Measurements from ENCODE around the gene NDUFB11.

NDUFB11 gene

DNA sequence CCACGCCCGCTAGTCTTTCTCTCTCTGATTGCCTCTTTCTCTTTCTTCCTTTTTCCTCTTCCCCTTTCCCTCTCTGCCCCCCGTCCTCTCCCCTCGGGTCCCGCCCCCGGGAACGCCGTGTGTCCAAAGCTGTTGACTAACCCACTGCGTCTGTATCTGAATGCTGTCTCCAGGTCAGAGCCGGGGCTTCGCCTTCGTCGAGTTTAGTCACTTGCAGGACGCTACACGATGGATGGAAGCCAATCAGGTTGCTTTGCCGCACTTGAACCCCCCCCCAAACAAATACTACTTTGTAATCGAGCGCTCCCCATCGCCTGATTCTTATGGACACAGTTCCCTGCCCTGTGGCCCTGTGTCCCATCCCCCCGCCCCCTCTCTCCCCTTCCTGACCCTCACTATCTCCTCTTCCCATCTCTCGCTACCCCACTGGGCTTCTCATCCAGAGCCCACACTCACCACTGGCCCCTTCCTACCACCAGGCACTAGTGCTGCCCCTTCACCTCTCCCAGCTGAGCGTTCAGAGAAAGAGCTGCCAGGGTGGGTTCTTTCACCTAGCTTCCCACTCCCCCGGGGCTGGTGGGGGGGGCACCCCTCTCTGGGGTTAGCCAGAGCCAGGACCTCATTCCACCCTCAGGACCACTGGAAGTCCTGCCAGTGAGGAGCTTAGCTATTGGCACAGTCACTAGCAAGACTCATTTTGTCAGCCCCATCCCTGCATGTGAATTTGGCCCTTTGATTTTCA, 30.5 kb upstream of the NDUFB11 start:
- no peak for DNase-seq (ENCODE audit: low spot score)
- FAIRE-seq: no peak

DNA sequence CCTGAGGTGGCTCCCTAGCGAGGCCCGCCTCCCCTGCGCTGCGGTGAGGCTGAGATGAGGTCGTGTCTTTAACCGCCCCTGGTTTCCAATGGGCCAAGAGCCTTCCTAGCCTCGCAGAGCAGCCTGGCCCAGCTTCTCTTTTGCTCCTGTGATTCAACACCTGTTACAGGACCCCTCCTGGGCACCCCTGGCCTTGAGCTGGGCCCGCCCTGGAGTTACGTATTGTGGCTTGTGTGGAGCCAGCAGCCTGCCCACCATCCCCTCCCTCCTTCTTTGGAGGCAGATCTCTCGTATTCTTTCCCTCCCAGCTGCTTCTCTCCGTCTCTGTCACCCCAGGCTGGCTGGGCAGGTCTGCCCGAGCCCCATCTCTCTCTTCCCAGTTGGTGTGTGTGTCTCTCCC, 29.9 kb upstream of the NDUFB11 start:
- no peak for DNase-seq (ENCODE audit: low spot score)
- FAIRE-seq: no peak

DNA sequence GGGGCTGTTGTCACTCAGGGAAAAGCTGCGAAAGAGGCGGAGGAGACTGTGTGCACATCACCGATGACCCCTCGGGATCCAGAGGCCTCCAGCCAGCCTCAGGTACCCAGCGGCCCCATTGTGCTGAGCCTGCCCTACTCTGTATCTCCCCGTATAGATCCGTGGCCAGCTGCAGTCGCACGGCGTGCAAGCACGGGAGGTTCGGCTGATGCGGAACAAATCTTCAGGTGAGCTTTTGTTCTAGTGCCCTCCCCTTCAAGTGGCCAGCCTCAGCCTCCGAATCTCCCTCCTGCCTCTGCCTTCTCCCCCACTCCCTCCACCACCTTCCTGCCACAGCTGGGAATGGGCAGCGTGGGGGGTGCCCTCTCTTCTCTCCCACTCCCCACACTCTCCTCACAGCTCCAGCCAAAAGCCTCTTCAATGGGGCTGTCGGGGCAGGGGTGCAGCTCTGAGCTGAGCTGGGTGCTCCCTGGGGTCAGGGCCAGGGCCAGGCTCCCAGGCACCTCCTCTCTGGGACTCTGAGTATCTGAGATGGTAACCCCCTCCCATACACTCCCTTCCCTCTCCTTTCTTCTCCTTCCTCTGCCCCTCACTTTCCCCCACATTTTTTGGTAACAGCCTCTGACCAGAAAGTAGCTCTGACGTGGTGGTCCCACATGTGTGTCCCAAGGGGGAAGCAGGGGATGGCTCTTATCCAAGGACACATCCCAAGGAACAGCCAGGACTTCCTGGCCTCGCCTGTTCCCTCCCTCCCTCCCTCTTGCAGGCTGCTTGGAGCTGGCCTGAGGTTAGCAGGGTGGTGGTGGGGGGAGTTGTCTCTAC, 28.7 kb upstream of the NDUFB11 start:
- FAIRE-seq (no peak), DNase-seq (ENCODE audit: low spot score) (no peak)

DNA sequence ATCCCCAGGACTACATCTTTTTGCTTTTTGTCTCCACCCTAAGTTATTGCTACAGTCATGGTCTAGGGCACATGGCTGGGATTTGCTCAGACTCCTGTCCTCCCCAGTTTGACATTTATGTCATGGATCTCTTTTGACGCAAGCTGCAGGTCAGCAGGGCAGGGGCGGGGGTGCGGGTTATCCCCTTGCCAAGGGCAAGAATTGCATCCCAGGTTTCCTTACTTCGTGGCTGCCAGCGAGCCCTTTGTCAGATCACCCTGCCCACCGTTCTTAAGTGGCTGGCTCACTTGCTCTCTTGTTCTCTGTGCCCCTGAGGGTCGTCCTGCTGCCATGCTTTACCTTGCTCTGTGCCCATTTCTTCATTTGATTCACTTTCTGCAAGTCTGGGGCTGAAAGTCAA, 28.0 kb upstream of the NDUFB11 start:
- DNase-seq (ENCODE audit: low spot score): no peak
- FAIRE-seq: no peak

DNA sequence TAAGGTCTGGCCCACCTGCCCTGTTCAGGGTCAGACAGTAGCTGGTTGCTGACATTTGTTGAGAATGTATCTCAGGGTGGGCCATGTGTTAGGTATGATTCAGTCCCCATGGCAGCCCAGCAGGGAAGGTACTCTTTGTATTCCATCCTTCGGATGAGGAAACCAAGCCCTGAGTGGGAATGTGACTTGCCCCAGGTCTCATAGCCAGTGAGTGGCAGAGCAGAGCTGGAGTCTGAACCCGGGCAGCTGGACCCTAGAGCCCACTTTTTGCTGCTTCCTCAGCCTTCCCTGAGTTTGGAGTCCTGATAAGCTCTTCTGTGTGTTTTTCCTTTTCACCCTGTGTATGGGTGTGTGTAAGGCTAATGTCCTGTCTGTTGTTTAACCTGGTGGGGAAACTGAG, 27.5 kb upstream of the NDUFB11 start:
- FAIRE-seq: no peak
- DNase-seq (ENCODE audit: low spot score): no peak

DNA sequence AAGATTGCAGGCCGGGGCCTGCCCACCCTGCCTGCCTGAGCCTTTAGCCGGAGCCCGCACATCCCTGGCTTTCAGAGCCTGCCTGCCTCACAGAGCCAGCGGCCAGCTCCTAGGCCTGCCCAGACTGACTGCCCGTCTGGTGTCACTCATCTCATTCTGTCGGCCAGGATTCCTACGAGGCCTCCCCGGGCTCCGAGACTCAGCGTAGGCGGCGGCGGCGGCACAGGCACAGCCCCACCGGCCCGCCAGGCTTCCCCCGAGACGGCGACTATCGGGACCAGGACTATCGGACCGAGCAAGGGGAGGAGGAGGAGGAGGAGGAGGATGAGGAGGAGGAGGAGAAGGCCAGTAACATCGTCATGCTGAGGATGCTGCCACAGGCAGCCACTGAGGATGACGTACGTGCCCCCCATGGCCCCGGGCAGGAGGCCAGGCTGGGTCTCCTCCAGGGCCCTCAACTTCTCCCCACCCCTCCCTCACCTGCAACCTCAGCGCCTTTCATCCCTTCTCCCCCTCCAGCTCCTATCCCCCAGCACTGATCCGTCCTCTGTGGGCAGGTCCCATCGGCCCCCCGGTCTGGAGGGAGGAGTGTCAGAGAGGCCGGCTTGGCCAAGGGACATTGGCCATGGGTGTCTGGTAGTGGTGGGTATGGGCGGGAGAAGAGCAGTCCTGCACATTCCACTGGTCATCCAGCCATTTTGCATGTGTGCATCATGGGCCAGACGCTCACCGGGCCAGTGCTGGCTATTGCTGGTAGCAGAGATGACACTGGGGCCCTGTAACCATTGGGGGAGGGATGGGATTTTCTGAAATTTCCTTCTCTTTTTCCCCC, 26.6 kb upstream of the NDUFB11 start:
- DNase-seq (ENCODE audit: low spot score) (no peak), FAIRE-seq (no peak)

DNA sequence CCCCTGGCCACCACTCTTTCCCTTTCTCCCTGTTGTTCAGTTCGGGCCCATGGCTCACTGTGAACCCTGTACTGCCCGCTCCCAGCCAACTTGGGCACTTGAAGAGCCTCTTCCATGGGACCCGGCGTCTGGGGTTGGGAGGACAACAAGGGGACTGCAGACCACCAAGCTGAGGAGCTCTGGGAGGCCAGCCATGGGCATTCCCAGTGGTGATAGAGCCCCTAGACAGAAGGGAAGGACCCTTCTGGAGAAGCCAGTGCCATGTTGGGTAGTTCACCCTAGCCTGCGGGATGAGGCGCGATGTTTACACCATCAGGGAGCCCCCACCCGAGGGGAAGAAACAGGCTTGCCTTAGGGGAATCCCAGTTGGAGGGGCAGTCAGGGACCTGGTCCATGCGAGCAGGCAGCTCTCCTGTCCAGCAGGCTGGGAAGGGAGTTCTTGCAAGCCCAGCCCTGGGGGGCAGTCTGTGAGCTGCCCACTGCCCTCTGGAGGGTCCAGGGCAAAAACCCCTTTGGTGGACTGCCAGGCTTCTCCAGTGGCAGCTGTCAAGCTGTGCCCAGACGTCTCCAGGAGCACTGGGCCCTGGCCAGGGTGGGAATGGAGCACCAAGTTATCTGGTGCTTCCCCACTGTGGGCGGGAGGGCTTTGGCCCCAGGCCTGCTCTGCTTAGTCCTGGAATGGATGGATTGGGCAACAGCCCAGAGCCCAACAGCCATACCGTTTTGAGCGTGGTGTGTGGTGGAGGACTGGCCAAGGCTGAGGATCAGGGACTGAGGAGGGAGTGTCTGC, 25.4 kb upstream of the NDUFB11 start:
- FAIRE-seq: no peak
- DNase-seq (ENCODE audit: low spot score): no peak

DNA sequence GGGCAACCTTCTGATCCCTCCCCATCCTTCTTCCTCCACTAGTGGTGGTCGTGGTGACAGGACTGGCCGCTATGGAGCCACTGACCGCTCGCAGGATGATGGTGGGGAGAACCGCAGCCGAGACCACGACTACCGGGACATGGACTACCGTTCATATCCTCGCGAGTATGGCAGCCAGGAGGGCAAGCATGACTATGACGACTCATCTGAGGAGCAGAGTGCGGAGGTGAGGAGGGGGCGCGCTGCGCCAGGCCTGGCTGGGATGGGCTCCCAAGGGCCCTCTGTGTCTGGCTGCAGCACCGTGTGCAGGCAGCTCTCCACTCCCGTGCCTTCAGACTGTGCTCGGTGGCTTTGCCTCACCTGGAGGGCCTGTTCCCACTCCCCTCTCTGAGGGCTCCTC, 24.8 kb upstream of the NDUFB11 start:
- FAIRE-seq (no peak), DNase-seq (ENCODE audit: low spot score) (no peak)

DNA sequence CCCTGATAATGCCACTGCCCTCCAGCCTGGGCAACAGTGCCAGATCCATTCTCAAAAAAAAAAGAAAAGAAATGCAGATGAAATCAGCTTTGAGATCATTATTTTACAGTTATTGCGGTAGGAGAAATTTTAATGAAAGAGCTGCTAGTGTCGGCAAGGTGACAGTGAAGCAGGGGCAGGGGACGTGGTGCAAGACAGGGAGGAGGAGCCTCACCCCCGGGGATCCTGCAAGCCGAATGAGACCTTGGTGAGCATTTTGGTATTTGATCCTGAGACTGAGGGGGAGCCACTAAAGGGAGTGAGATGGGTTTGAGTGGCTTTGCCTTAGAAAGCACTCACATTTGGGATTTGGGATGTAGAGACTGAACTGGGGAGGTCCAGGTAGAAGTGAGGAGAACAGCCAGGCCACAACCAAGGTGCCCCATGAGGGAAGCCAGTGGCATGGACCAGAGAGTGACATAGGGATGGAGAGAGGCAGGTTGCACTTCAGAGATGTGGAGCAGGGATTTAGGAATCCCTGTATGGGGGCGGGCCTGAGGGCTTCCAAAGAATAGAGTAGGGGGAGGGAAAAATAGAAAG, 24.1 kb upstream of the NDUFB11 start:
- DNase-seq (ENCODE audit: low spot score) (no peak), FAIRE-seq (no peak)

DNA sequence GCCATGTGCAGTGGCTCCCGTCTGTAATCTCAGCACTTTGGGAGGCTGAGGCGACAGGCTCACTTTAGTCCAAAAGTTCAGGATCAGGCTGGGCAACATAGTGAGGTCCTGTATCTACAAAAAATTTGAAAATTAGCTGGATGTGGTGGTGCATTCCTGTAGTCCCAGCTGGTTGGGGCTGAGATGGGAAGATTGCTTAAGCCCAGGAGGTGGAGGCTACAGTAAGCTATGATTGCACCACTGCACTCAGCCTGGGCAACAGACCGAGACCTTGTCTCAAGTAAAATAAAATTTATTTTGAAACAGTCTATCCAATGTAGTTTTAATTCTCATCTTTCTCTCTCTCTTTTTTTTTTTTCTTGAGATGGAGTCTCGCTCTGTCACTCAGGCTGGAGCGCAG, 21.6 kb upstream of the NDUFB11 start:
- no peak for FAIRE-seq

DNA sequence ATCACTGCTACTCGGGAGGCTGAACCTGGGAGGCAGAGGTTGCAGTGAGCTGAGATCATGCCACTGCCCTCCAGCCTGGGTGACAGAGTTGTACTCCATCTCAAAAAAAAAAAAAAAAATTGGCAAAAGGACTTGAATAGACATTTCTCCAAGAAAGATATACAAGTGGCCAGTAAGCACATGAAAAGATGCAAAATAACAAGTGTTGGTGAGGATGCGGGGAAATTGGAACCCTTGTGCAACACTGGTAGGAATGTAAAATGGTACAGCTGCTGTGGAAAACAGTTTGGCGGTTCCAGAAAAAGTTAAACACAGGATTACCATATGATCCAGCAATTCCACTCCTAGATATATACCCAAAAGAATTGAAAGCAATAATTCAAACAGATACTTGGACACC, 19.9 kb upstream of the NDUFB11 start:
- no peak for FAIRE-seq
- DNase-seq (ENCODE audit: low spot score): no peak

More for the DNA sequence above, 21.6 kb upstream of the NDUFB11 start:
- no peak for DNase-seq (ENCODE audit: low spot score)

DNA sequence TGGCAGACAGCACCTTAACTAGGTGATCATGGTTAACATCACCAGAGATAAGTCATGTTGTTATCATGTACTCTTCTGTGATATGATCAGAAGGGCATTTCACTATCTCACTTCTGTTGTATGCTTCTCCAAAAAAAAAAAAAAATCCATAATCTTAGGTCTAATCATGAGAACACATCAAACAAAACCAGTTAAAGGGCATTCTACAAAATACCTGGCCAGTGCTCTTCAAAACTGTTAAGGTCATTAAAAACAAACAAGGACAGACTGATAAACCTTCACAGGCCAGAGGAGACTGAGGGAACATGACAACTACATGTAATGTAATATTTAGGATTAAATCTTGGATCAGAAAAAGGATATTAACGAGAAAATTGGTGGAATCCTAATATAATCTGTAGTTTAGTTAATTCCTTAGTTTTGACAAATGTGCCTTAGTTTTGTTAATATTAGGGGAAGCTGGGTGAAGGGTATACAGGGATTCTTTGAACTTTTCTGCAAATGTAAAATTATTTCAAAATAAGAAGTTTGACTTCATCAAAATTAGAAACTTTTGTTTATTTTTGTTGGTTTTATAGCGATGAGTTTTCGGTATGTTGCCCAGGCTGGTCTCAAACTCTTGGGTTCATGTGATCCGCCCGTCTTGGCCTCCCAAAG, 18.6 kb upstream of the NDUFB11 start:
- no peak for DNase-seq (ENCODE audit: low spot score)
- FAIRE-seq: no peak

DNA sequence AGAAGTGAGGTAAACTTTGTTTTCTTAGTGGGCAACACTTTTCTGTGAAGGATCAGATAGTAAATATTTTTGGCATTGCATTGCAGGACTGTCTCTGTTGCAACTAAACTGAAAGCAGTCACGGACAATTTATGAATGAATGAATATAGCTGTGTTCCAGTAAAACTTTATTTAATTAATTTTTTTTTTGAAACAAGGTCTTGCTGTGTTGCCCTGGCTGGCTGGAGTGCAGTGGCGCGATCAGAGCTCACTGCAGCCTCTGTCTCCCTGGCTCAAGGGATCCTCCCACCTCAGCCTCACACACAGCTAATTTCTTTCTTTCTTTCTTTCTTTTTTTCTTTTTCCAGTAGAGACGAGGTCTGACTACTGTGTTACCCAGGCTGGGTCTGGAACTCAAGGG, 16.3 kb upstream of the NDUFB11 start:
- DNase-seq (ENCODE audit: low spot score) (no peak), FAIRE-seq (no peak)

DNA sequence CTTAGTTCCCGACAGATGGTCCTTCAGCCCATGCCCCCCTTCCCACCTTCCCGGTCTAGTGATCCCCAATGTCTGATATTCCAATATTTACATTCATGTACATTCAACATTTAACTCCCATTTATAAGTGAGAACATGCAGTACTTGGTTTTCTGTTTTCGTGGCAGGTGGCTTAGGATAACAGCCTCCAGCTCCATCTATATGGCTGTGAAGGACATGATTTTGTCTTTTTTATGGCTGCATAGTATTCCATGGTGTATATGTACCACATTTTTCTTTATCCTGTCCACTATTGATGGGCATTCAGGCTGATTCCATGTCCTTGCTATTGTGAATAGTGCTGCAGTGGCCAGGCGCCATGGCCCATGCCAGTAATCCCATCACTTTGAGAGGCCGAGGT, 14.3 kb upstream of the NDUFB11 start:
- DNase-seq (ENCODE audit: low spot score) (no peak), FAIRE-seq (no peak)

DNA sequence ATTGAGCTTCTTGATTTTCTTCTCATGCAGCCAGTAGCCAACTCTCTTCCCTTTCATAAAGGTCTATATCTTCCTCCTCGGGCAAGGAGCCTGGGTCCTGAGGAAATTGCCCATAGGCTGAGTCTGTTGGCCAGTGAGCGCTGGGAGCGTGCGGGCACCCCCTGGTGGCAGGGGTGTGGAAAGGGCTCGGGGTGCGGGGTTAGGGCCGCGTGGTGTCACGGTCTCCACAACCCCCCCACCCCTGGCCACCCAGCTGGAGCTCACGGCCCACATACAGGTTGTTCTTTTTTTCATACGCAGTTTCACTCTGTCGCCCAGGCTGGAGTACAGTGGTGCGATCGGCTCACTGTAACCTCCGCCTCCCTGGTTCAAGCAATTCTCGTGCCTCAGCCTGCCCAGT, 13.6 kb upstream of the NDUFB11 start:
- FAIRE-seq (no peak), DNase-seq (ENCODE audit: low spot score) (no peak)

DNA sequence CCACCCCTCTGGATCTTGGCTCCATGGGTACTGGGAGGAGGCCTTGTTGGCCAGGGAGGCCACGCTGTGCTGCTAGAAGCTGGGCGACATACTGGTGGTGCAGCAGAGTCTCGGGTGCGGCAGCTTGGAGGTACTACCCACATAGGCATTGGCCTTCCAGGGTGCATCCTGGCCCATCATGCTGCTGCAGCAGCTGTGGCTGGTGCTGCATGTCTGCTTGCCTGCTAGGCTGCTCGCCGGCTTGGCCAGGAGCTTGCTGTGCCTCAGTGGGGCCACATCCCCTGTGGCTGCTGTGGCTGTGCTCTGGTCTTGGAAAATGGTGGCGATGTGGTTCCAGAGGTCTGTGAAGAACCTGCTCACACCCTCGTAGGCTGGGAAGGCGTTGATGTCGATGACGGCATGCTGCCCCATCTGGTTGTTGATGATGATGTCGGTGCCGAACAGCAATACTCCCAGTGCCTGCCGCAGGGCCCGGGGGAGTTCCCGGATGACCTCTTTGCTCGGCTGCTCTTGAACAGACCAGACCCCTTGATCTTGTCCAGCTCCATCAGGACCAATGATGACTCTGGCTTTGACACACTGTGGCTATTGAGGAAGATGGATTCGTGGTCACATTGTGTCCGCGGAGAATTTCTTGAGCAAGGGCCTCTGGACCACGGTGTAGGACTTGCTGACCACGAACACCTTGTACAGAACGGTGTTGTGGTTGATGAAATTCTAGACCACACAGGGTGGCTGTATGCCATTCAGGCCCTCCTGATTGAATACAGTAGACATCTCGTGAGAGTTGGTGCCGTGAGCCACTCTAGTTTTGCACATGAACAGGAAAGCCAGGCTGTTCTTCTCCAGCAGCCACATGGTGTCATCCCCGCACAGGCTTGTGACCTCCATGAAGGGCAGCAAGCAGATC, 12.4 kb upstream of the NDUFB11 start:
- FAIRE-seq (no peak), DNase-seq (ENCODE audit: low spot score) (no peak)

DNA sequence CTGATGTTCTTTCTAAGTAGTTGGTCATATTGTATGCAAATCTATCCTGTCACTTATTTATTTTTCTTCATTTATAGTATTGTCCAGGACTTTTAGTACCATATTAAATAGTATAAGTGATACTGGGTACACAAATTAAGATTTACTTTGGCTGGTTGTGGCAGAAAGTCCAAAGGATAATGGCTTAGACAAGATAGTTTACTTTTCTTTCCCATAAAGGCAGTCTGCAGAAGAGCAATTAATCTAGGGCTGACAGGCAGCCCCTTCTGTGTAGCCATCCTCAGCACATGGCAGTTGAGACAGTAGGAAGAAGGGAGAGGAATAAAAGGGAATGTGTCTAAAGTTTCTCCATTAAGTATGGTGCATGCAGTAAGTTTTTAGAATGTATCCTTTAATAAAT, 6.9 kb upstream of the NDUFB11 start:
- FAIRE-seq: no peak
- DNase-seq (ENCODE audit: low spot score): no peak

DNA sequence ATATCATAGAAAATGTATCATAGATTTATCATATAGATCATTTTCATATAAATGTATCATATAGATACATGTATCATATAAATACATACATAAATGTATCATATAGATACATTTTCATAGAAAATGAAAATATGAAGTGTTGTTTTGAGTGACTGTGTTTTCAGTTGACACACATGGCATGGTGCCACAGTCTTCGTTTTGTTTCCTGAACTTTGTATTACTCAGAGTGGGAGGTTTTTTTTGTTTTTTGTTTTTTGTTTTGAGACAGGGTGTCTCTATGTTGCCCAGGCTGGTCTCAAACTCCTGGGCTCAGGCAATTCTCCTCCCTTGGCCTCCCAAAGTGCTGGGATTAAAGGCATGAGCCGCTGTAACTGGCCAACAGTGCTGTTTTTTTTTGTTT, 4.4 kb upstream of the NDUFB11 start:
- FAIRE-seq: no peak
- no peak for DNase-seq (ENCODE audit: low spot score)
